Esophagus squamous epithelium (tissue), 5 donors: ENCODE measurements around the gene CORO1C. TPM values are rescaled to one million over a fixed set of nuclear protein-coding genes. Genes with fewer than 3 reads are reported as not detected.
"Not testable (repeated sequence)": the region's sequence is repeated elsewhere in the genome, so short reads cannot be mapped to it uniquely, and the experiment has no call there.

ENCODE experiments used
- DNase-seq: peaks from one replicate; lab custom pipeline; 2025; lab: John Stamatoyannopoulos, UW
- H3K27ac ChIP-seq, 4 donors: fragments of 200-600 bp; sonication (generic); one replicate each; pipeline ENCODE4 v1.5.1; 2016 to 2019; ENCODE audit warnings: mild to moderate bottlenecking in 1 of 4
- H3K27me3 ChIP-seq, 4 donors: fragments of 200-600 bp; sonication (generic); 1 replicate in 3 of 4; 2 replicates in 1 of 4; pipeline versions ENCODE4 v1.5.1 to v1.6.0; 2017 to 2021; ENCODE audit warnings: antibody characterized with exemption in 1 of 4
- H3K36me3 ChIP-seq, 3 donors: fragments of 200-600 bp; sonication (generic); one replicate each; pipeline ENCODE4 v1.5.1; 2016 to 2019
- H3K4me1 ChIP-seq, 3 donors: fragments of 200-600 bp; sonication (generic); one replicate each; pipeline ENCODE4 v1.5.1; 2017 to 2019
- H3K4me3 ChIP-seq, 4 donors: fragments of 200-600 bp; sonication (generic); 1 replicate in 3 of 4; 2 replicates in 1 of 4; pipeline ENCODE4 v1.5.1; 2016 to 2019; ENCODE audit warnings: mild to moderate bottlenecking in 2 of 4, moderate library complexity in 1 of 4
- H3K9me3 ChIP-seq, 3 donors: fragments of 200-600 bp; sonication (generic); one replicate each; pipeline ENCODE4 v1.5.1; 2016 to 2019
- POLR2A ChIP-seq, 4 donors: fragments of 450-650 bp; IDR thresholded peaks; one replicate each; pipeline ENCODE4 v1.6.1; 2017; ENCODE audit warnings: antibody characterized with exemption in 4 of 4, mild to moderate bottlenecking in 4 of 4, moderate library complexity in 3 of 4
- WGBS, 2 donors: methylation state at CpG; one replicate each; pipeline ENCODE4 v1.1.5; 2018; 5-methylcytosine and 5-hydroxymethylcytosine counted together
- intact Hi-C: fragments of 100-400 bp; cut with DNase I; formaldehyde crosslinking; loops from one replicate; pipeline ENCODE4 v1.15.0; 2022
- total RNA-seq, 4 donors: library from RNA; depleted of rRNA; stranded (reverse); fragments of >200 nt; gene quantifications; one replicate each; pipeline ENCODE4 v1.1.0, GENCODE V29; 2016
- TF ChIP-seq, protein P1 (sequence below), 6 experiments: fragments of 450-650 bp in 4 of 6; fragments of 200-600 bp in 2 of 6; sonication (generic) in 2 of 6; IDR thresholded peaks; one replicate each; pipeline ENCODE4 v1.5.1; 2016 to 2019; ENCODE audit warnings: antibody characterized with exemption in 6 of 6, mild to moderate bottlenecking in 4 of 6, moderate library complexity in 4 of 6
- donor health status: DM: yes; HTN: yes; CAD: no.

The CORO1C gene
- total RNA-seq, 4 donors from 2014 or later = 67.2 to 142 (median 114) TPM

GRCh38 chr12:108622421-108622820 is 108.9 kb downstream of the CORO1C start:
- intact Hi-C loops = no loop called here
- no peak for DNase-seq
- H3K27ac ChIP-seq = peak overlapping the region in 2 of 4 donors; percentile 29 to 34

GRCh38 chr12:108621161-108621560 is 110.2 kb downstream of the CORO1C start:
- intact Hi-C loops = no loop called here
- Histone ChIP-seq H3K9me3 (no peaks in the 10 kb centered on the region), H3K36me3 (no peaks in the 10 kb centered on the region), H3K4me1 (peaks cover 0 to 34% (median 4%) of the 10 kb centered on the region in 3 donors), H3K27me3 (no peaks in the 10 kb centered on the region), H3K27ac (no peak overlapping the region), H3K4me3 (no peak overlapping the region)
- DNase-seq = no peak
- no peak for TF ChIP-seq POLR2A (IDR thresholded peaks at IDR 0.05)
- TF ChIP-seq, protein P1, sequence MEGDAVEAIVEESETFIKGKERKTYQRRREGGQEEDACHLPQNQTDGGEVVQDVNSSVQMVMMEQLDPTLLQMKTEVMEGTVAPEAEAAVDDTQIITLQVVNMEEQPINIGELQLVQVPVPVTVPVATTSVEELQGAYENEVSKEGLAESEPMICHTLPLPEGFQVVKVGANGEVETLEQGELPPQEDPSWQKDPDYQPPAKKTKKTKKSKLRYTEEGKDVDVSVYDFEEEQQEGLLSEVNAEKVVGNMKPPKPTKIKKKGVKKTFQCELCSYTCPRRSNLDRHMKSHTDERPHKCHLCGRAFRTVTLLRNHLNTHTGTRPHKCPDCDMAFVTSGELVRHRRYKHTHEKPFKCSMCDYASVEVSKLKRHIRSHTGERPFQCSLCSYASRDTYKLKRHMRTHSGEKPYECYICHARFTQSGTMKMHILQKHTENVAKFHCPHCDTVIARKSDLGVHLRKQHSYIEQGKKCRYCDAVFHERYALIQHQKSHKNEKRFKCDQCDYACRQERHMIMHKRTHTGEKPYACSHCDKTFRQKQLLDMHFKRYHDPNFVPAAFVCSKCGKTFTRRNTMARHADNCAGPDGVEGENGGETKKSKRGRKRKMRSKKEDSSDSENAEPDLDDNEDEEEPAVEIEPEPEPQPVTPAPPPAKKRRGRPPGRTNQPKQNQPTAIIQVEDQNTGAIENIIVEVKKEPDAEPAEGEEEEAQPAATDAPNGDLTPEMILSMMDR (IDR thresholded peaks at IDR 0.05) = no peak
- WGBS, 2 donors = 85 to 87% methylated on average over 3 of the region's 3 CpGs

More at GRCh38 chr12:108622421-108622820, 108.9 kb downstream of the CORO1C start:
- H3K9me3 ChIP-seq = no peaks in the 10 kb centered on the region
- TF ChIP-seq, protein P1 (IDR thresholded peaks at IDR 0.05) = no peak
- TF ChIP-seq POLR2A (IDR thresholded peaks at IDR 0.05) = no peak
- no peaks in the 10 kb centered on the region for H3K36me3 ChIP-seq
- H3K27me3 ChIP-seq = no peaks in the 10 kb centered on the region
- 40 to 45% methylated on average over 3 to 4 of the region's 4 CpGs for WGBS, 2 donors
- H3K4me1 ChIP-seq = peaks cover 0 to 26% (median 2%) of the 10 kb centered on the region in 3 donors
- H3K4me3 ChIP-seq = no peak overlapping the region

DNA sequence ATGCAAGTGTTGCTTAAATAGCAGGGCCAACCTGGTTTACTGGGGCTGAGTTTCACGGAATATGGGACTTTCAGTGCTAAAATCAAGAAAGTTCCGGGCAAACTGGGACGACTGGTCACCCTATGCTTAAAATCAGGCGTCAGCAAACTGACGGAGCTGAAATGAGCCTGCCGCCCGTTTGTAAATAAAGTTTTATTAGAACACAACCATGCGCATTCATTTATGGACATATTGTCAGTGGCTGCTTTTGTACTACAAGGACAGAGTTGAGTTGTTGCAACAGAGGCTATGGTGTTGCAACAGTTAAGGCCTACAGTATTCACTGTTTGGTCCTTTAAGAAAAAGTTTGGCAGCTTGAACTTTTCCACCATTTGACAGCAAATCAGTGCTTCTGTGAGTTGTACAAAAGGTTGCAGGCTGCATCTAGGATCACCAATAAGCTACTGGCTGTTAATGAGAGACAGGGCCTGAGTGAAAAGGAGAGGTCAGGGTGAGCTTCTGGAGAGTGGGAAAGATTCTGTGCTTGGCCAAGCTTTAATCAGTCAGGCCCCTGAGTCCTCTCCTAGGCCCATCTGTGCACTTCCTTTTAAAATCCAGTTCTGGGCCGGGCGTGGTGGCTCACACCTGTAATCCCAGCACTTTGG is 111.0 kb downstream of the CORO1C start:
- no peak for DNase-seq
- H3K4me1 ChIP-seq = peaks cover 0 to 34% (median 4%) of the 10 kb centered on the region in 3 donors
- H3K4me3 ChIP-seq = no peak overlapping the region
- no peaks in the 10 kb centered on the region for H3K36me3 ChIP-seq
- TF ChIP-seq, protein P1 (IDR thresholded peaks at IDR 0.05) = no peak
- no peak for TF ChIP-seq POLR2A (IDR thresholded peaks at IDR 0.05)
- H3K9me3 ChIP-seq = no peaks in the 10 kb centered on the region
- H3K27me3 ChIP-seq = no peaks in the 10 kb centered on the region
- intact Hi-C loops = no loop called here
- H3K27ac ChIP-seq = peak overlapping the region in 1 of 4 donors; percentile 52
- 93 to 97% methylated on average over 5 to 8 of the region's 10 CpGs for WGBS, 2 donors

GRCh38 chr12:108619369-108620160 is 111.8 kb downstream of the CORO1C start:
- Histone ChIP-seq H3K4me1 (peaks cover 0 to 34% (median 4%) of the 10 kb centered on the region in 3 donors), H3K4me3 (no peak overlapping the region), H3K9me3 (no peaks in the 10 kb centered on the region), H3K27ac (no peak overlapping the region), H3K36me3 (no peaks in the 10 kb centered on the region), H3K27me3 (no peaks in the 10 kb centered on the region)
- TF ChIP-seq, protein P1 (IDR thresholded peaks at IDR 0.05) = no peak
- TF ChIP-seq POLR2A (IDR thresholded peaks at IDR 0.05) = no peak
- DNase-seq = no peak
- WGBS, 2 donors = 58 to 64% methylated on average over 13 to 14 of the region's 14 CpGs
- intact Hi-C loops = loop anchor here (5.0 kb wide), 1 partner anchor 57 kb away; the partner anchor contains the start of genes ISCU and SART3

DNA sequence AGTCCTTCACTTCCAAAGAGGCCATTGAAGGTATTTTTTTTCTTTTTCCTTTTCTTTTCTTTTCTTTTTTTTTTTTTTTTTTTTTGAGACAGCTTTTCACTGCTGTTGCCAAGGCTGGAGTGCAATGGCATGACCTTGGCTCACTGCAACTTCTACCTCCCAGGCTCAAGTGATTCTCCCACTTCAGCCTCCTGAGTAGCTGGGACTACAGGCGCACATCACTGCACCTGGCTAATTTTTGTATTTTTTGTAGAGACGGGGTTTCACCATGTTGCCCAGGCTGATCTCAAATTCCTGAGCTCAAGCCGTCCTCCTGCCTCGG is 112.4 kb downstream of the CORO1C start:
- H3K27ac ChIP-seq, H3K9me3 ChIP-seq, H3K36me3 ChIP-seq, H3K4me3 ChIP-seq, DNase-seq, H3K27me3 ChIP-seq: not testable (repeated sequence)
- WGBS, 2 donors = 60 to 77% methylated on average over 4 of the region's 4 CpGs
- peaks cover 0 to 35% (median 6%) of the 10 kb centered on the region in 3 donors for H3K4me1 ChIP-seq
- intact Hi-C loops = loop anchor here (5.0 kb wide), 1 partner anchor 57 kb away; the partner anchor contains the start of genes ISCU and SART3
